Lower leg skin (tissue), 3 donors: ENCODE measurements around the gene C1orf105.

Experiments
- CTCF ChIP-seq, 3 donors: fragments of 450-650 bp; IDR thresholded peaks; one replicate each; pipeline ENCODE4 v1.5.1; 2016; ENCODE audit warnings: antibody characterized with exemption in 3 of 3, mild to moderate bottlenecking in 3 of 3, moderate library complexity in 2 of 3
- POLR2A ChIP-seq, 2 donors: fragments of 450-650 bp; IDR thresholded peaks; one replicate each; pipeline ENCODE4 v1.6.1; 2016 to 2017; ENCODE audit warnings: antibody characterized with exemption in 2 of 2, mild to moderate bottlenecking in 1 of 2, moderate library complexity in 1 of 2

GRCh38 chr1:172401477-172401876, 19.0 kb upstream of the C1orf105 start:
- TF ChIP-seq CTCF (IDR thresholded peaks at IDR 0.05) (no peak), POLR2A (IDR thresholded peaks at IDR 0.05) (no peak)
